OCI-LY7 (cell line): ENCODE measurements around the gene ZFP90. TPM values are rescaled to one million over a fixed set of nuclear protein-coding genes. Genes with fewer than 3 reads are reported as not detected.
"Not testable (repeated sequence)": the region's sequence is repeated elsewhere in the genome, so short reads cannot be mapped to it uniquely, and the experiment has no call there.

Source experiments
- BruUV-seq: library from RNA; stranded (reverse); fragments of 400-500 nt; replicated peaks from 2 replicates; lab custom pipeline; 2021; lab: Mats Ljungman, UMichigan
- CTCF ChIA-PET: fragments of 300-600 bp; sonication (Branson Sonifier 250); formaldehyde crosslinking; loops from one replicate; lab custom pipeline; 2022; ENCODE audit warnings: antibody characterized with exemption; ENCODE audit not compliant: unreplicated experiment; lab: Charles Lee
- POLR2A ChIA-PET: fragments of 300-600 bp; sonication (Branson Sonifier 250); formaldehyde crosslinking; loops from one replicate; lab custom pipeline; 2022; ENCODE audit warnings: antibody characterized with exemption; lab: Charles Lee
- DNase-seq: peaks from one replicate; pipeline ENCODE4 v3.0.0-alpha.2; 2015; ENCODE audit warnings: low spot score
- H2AFZ ChIP-seq: fragments of 200-600 bp; sonication (generic), shearing (Covaris generic); 2 replicates; pipeline ENCODE4 v1.6.1; 2014; ENCODE audit warnings: mild to moderate bottlenecking, antibody characterized with exemption, low read length, moderate library complexity
- H3K27ac ChIP-seq: fragments of 200-600 bp; sonication (generic); 2 replicates; pipeline ENCODE4 v1.5.1; 2014; ENCODE audit warnings: mixed run types, low read depth, mild to moderate bottlenecking, moderate library complexity, low read length, inconsistent platforms; ENCODE audit not compliant: poor library complexity, severe bottlenecking
- H3K36me3 ChIP-seq: fragments of 200-600 bp; sonication (generic); 2 replicates; pipeline ENCODE4 v1.6.1; 2014; ENCODE audit warnings: mild to moderate bottlenecking, antibody characterized with exemption, low read length, moderate library complexity, mixed read lengths; ENCODE audit not compliant: insufficient read depth
- H3K4me1 ChIP-seq: fragments of 200-600 bp; sonication (generic); 2 replicates; pipeline ENCODE4 v1.5.1; 2014; ENCODE audit warnings: mild to moderate bottlenecking, low read length; ENCODE audit not compliant: insufficient read depth, poor library complexity, severe bottlenecking
- H3K4me2 ChIP-seq: fragments of 200-600 bp; sonication (generic); 2 replicates; pipeline ENCODE4 v1.6.1; 2014; ENCODE audit warnings: mild to moderate bottlenecking, low read length
- H3K4me3 ChIP-seq: fragments of 200-600 bp; sonication (generic); 2 replicates; pipeline ENCODE4 v1.5.1; 2014; ENCODE audit warnings: mild to moderate bottlenecking, low read depth, low read length; ENCODE audit not compliant: poor library complexity, severe bottlenecking
- H3K79me2 ChIP-seq: fragments of 200-600 bp; sonication (generic); 2 replicates; pipeline ENCODE4 v1.6.1; 2016; ENCODE audit warnings: low read depth, mild to moderate bottlenecking, low read length, moderate library complexity, mixed read lengths; ENCODE audit not compliant: insufficient read depth
- H3K9me2 ChIP-seq: fragments of 200-600 bp; sonication (generic); 2 replicates; pipeline ENCODE4 v1.6.1; 2016; ENCODE audit warnings: mild to moderate bottlenecking, low read length, mixed read lengths; ENCODE audit not compliant: insufficient read depth
- H3K9me3 ChIP-seq: fragments of 200-600 bp; sonication (generic); 2 replicates; pipeline ENCODE4 v1.6.1; 2014; ENCODE audit warnings: mild to moderate bottlenecking, mixed run types, low read length, mixed read lengths
- H4K20me1 ChIP-seq: fragments of 200-600 bp; sonication (generic); 2 replicates; pipeline ENCODE4 v1.6.1; 2014; ENCODE audit warnings: mild to moderate bottlenecking, antibody characterized with exemption, low read length, moderate library complexity, mixed read lengths; ENCODE audit not compliant: insufficient read depth
- CTCF ChIP-seq: fragments of 200-600 bp; sonication (generic); conservative IDR thresholded peaks from 2 replicates; pipeline ENCODE4 v1.5.1; 2014; ENCODE audit warnings: mild to moderate bottlenecking, antibody characterized with exemption, low read length, moderate library complexity, mixed read lengths
- EZH2phosphoT487 ChIP-seq: fragments of 200-600 bp; sonication (generic); IDR thresholded peaks from 2 replicates; pipeline ENCODE4 v1.6.1; 2018; ENCODE audit warnings: low read depth, borderline replicate concordance, mild to moderate bottlenecking, mixed run types, antibody characterized with exemption, low read length, moderate library complexity, mixed read lengths
- intact Hi-C: fragments of 100-400 bp; cut with micrococcal nuclease; formaldehyde crosslinking; loops from one replicate; pipeline ENCODE4 v1.10.0; 2022; ENCODE audit not compliant: unreplicated experiment
- total RNA-seq, 2 experiments: library from RNA; depleted of rRNA in 1 of 2; stranded (reverse); fragments of >200 nt in 1 of 2; shearing (Covaris generic) in 1 of 2; gene quantifications; 2 replicates each; pipeline ENCODE4 v1.2.3, GENCODE V29; 2014 to 2022

ZFP90 gene
- total RNA-seq, 2 experiments from 2014 or later, result 14.1 to 27.0 TPM

- Histone ChIP-seq H3K9me3 (no peaks in the 10 kb centered on the region; the same call in 1 of the 2 replicates), H2AFZ (no peak overlapping the region), H3K4me2 (no peak overlapping the region), H3K9me2 (no peaks in the 10 kb centered on the region), H3K27ac (no peak overlapping the region), H3K4me3 (no peak overlapping the region), H4K20me1 (no peaks in the 10 kb centered on the region), H3K36me3 (peaks cover 37% of the 10 kb centered on the region), H3K4me1 (no peaks in the 10 kb centered on the region), H3K79me2 (no peaks in the 10 kb centered on the region)
- intact Hi-C loops, result no loop called here
- ChIA-PET CTCF (no interaction called here), POLR2A (interaction anchor here (0.6 kb wide), 1 partner anchor 556 kb away, joined by 3 read pairs; no protein-coding TSS in a partner anchor)
- no TSS peak for BruUV-seq
- TF ChIP-seq EZH2phosphoT487, result no peak
- TF ChIP-seq CTCF, result no peak
- no peak for DNase-seq
These were observed 9.9 kb downstream of the ZFP90 start for GRCh38 chr16:68548947-68549346.

- no peak for DNase-seq
- Histone ChIP-seq H3K4me1 (no peaks in the 10 kb centered on the region), H4K20me1 (no peaks in the 10 kb centered on the region), H3K9me2 (no peaks in the 10 kb centered on the region), H3K79me2 (no peaks in the 10 kb centered on the region), H3K9me3 (peaks cover 5% of the 10 kb centered on the region; the same call in 1 of the 2 replicates), H2AFZ (no peak overlapping the region), H3K4me3 (no peak overlapping the region), H3K36me3 (peaks cover 34% of the 10 kb centered on the region), H3K27ac (no peak overlapping the region), H3K4me2 (no peak overlapping the region)
- no peak for TF ChIP-seq CTCF
- TF ChIP-seq EZH2phosphoT487, result no peak
- BruUV-seq, result no TSS peak
- intact Hi-C loops, result no loop called here
- ChIA-PET CTCF (no interaction called here), POLR2A (interaction anchor here (0.6 kb wide), 1 partner anchor 505 kb away, joined by 3 read pairs; no protein-coding TSS in a partner anchor)
These were observed 14.1 kb downstream of the ZFP90 start for GRCh38 chr16:68553186-68553585.

GRCh38 chr16:68560341-68560740, 21.2 kb downstream of the ZFP90 start:
- DNase-seq, BruUV-seq, intact Hi-C loops, H3K4me2 ChIP-seq, H4K20me1 ChIP-seq, H3K4me3 ChIP-seq, H3K27ac ChIP-seq, CTCF ChIA-PET, H3K9me2 ChIP-seq, POLR2A ChIA-PET, H2AFZ ChIP-seq, H3K79me2 ChIP-seq, H3K4me1 ChIP-seq: not testable (repeated sequence)
- H3K36me3 ChIP-seq, result peaks cover 52% of the 10 kb centered on the region
- H3K9me3 ChIP-seq, result peaks cover 54% of the 10 kb centered on the region
